GM23338 (cell line): ENCODE measurements around the gene PEPD. TPM values are rescaled to one million over a fixed set of nuclear protein-coding genes. Genes with fewer than 3 reads are reported as not detected.

Source experiments
- ATAC-seq: fragments of 200-7000 bp; cut with Tn5 transposase; 3 replicates; pipeline ENCODE4 v1.9.1; 2020
- DNase-seq: peaks from one replicate; pipeline ENCODE4 v3.0.0-alpha.2; 2015; ENCODE audit warnings: low spot score
- H2AFZ ChIP-seq: fragments of 200-600 bp; sonication (generic); 2 replicates; pipeline ENCODE4 v1.8.0; 2016; ENCODE audit warnings: antibody characterized with exemption, mild to moderate bottlenecking, moderate library complexity
- H3F3A ChIP-seq: fragments of 200-600 bp; sonication (generic); replicated peaks from 2 replicates; pipeline ENCODE4 v1.8.0; 2017; ENCODE audit warnings: antibody characterized with exemption, mixed run types, low read depth
- H3K27ac ChIP-seq: fragments of 200-600 bp; sonication (generic); 2 replicates; pipeline ENCODE4 v1.6.1; 2016; ENCODE audit warnings: low read depth
- H3K27me3 ChIP-seq: fragments of 200-600 bp; sonication (generic); 2 replicates; pipeline ENCODE4 v1.8.0; 2016; ENCODE audit warnings: mild to moderate bottlenecking, mixed run types, moderate library complexity; ENCODE audit not compliant: insufficient read depth
- H3K36me3 ChIP-seq: fragments of 200-600 bp; sonication (generic); 2 replicates; pipeline ENCODE4 v1.8.0; 2016; ENCODE audit warnings: mild to moderate bottlenecking; ENCODE audit not compliant: insufficient read depth
- H3K4me1 ChIP-seq: fragments of 200-600 bp; sonication (generic); 2 replicates; pipeline ENCODE4 v1.8.0; 2016; ENCODE audit warnings: mild to moderate bottlenecking, moderate library complexity; ENCODE audit not compliant: insufficient read depth
- H3K4me2 ChIP-seq: fragments of 200-600 bp; sonication (generic); 2 replicates; pipeline ENCODE4 v1.7.1; 2017; ENCODE audit warnings: mixed run types
- H3K4me3 ChIP-seq: fragments of 200-600 bp; sonication (generic); 2 replicates; pipeline ENCODE4 v1.6.1; 2016; ENCODE audit warnings: mixed run types
- H3K79me2 ChIP-seq: fragments of 200-600 bp; sonication (generic); replicated peaks from 2 replicates; pipeline ENCODE4 v1.8.0; 2017; ENCODE audit warnings: mild to moderate bottlenecking; ENCODE audit not compliant: insufficient read depth
- H3K9me2 ChIP-seq: fragments of 200-600 bp; sonication (generic); 2 replicates; pipeline ENCODE4 v1.8.0; 2017; ENCODE audit not compliant: insufficient read depth
- H4K20me1 ChIP-seq: fragments of 200-600 bp; sonication (generic); replicated peaks from 2 replicates; pipeline ENCODE4 v1.8.0; 2017; ENCODE audit warnings: mild to moderate bottlenecking; ENCODE audit not compliant: insufficient read depth
- H3K27ac Mint-ChIP-seq: 2 replicates; pipeline ENCODE4 v1.8.0; 2020; ENCODE audit warnings: inconsistent platforms, mild to moderate bottlenecking, moderate library complexity, mixed read lengths
- H3K27me3 Mint-ChIP-seq: 3 replicates; pipeline ENCODE4 v1.8.0; 2022; ENCODE audit warnings: low read depth, mild to moderate bottlenecking, moderate library complexity, mixed read lengths, inconsistent platforms; ENCODE audit not compliant: insufficient read depth, poor library complexity
- H3K36me3 Mint-ChIP-seq: 3 replicates; pipeline ENCODE4 v1.8.0; 2021; ENCODE audit warnings: low read depth, mild to moderate bottlenecking, inconsistent platforms, moderate library complexity, mixed read lengths
- H3K4me1 Mint-ChIP-seq: 3 replicates; pipeline ENCODE4 v1.8.0; 2020; ENCODE audit warnings: mild to moderate bottlenecking, inconsistent platforms, mixed read lengths
- H3K4me3 Mint-ChIP-seq: 3 replicates; pipeline ENCODE4 v1.8.0; 2021; ENCODE audit warnings: moderate library complexity, mild to moderate bottlenecking, inconsistent platforms, mixed read lengths
- H3K9me3 Mint-ChIP-seq: 3 replicates; pipeline ENCODE4 v1.8.0; 2020; ENCODE audit warnings: moderate library complexity, mild to moderate bottlenecking, inconsistent platforms, mixed read lengths
- CREB1 ChIP-seq: fragments of 250-450 bp; sonication (Bioruptor Pico); IDR thresholded peaks from 2 replicates; pipeline ENCODE4 v1.5.0; 2020; ENCODE audit warnings: low read depth, mild to moderate bottlenecking, moderate library complexity
- CTCF ChIP-seq, 2 experiments: fragments of 200-600 bp in 1 of 2; sonication (generic) in 1 of 2; conservative IDR thresholded peaks; 2 replicates each; pipeline versions ENCODE4 v1.5.1 to v1.6.1; 2016 to 2017; ENCODE audit warnings: antibody characterized with exemption in 2 of 2, low read depth in 2 of 2, mild to moderate bottlenecking in 2 of 2, moderate library complexity in 1 of 2
- ETS1 ChIP-seq: IDR thresholded peaks from 2 replicates; pipeline ENCODE4 v1.6.1; 2016; ENCODE audit warnings: antibody characterized with exemption
- EZH2 ChIP-seq: fragments of 200-600 bp; sonication (generic); IDR thresholded peaks from one replicate; pipeline ENCODE4 v1.8.0; 2017; ENCODE audit warnings: antibody characterized with exemption, mild to moderate bottlenecking, low read depth; ENCODE audit not compliant: unreplicated experiment
- EZH2phosphoT487 ChIP-seq: fragments of 200-600 bp; sonication (generic); IDR thresholded peaks from one replicate; pipeline ENCODE4 v1.8.1; 2018; ENCODE audit warnings: antibody characterized with exemption; ENCODE audit not compliant: unreplicated experiment
- JUNB ChIP-seq: IDR thresholded peaks from one replicate; pipeline ENCODE4 v1.6.1; 2016; ENCODE audit warnings: antibody characterized with exemption; ENCODE audit not compliant: unreplicated experiment
- NANOG ChIP-seq: IDR thresholded peaks from 2 replicates; pipeline ENCODE4 v1.6.1; 2016; ENCODE audit warnings: antibody characterized with exemption, borderline replicate concordance
- POLR2AphosphoS5 ChIP-seq: IDR thresholded peaks from 2 replicates; pipeline ENCODE4 v1.6.1; 2016; ENCODE audit warnings: antibody characterized with exemption, low read depth
- REST ChIP-seq: IDR thresholded peaks from one replicate; pipeline ENCODE4 v1.6.1; 2018; ENCODE audit warnings: antibody characterized with exemption; ENCODE audit not compliant: unreplicated experiment
- STAT1 ChIP-seq: IDR thresholded peaks from one replicate; pipeline ENCODE4 v1.6.1; 2016; ENCODE audit warnings: antibody characterized with exemption; ENCODE audit not compliant: unreplicated experiment
- ZNF114 ChIP-seq: fragments of 250-450 bp; sonication (Bioruptor Pico); IDR thresholded peaks from 2 replicates; pipeline ENCODE4 v1.5.0; 2020; ENCODE audit warnings: mild to moderate bottlenecking, moderate library complexity
- ZNF331 ChIP-seq: fragments of 250-450 bp; sonication (Bioruptor Pico); IDR thresholded peaks from 2 replicates; pipeline ENCODE4 v1.5.0; 2020; ENCODE audit warnings: low read depth, mild to moderate bottlenecking, moderate library complexity
- polyA plus RNA-seq: library from polyadenylated mRNA; unstranded; fragments of >200 nt; fragmentation: Nextera tagmentation; extraction: Ambion mirVana; gene quantifications from 2 replicates; pipeline ENCODE4 v1.2.1, GENCODE V29; 2016
- total RNA-seq: library from RNA; depleted of rRNA; stranded (reverse); fragments of >200 nt; shearing (Covaris generic); gene quantifications from 2 replicates; pipeline ENCODE4 v1.2.3, GENCODE V29; 2014

Gene PEPD
- total and polyA plus RNA-seq, 2 experiments from 2014 or later = 81.7 to 89.2 TPM

GRCh38 chr19:33484226-33484774 is 37.3 kb downstream of the PEPD start (continued):
- TF ChIP-seq REST (no peak), EZH2phosphoT487 (no peak), CTCF (conservative IDR thresholded peaks at IDR 0.05; ENCODE audit: low read depth in 2 of 2) (no peak), ZNF331 (CRISPR knock-in tag) (no peak)

- no peaks in the 10 kb centered on the region for H3K27me3 ChIP-seq
- H3K79me2 ChIP-seq = no peaks in the 10 kb centered on the region
- peaks cover 6% of the 10 kb centered on the region; the same call in 1 of the 2 replicates for H3K36me3 ChIP-seq
- DNase-seq = no peak
- H4K20me1 ChIP-seq = peaks cover 3% of the 10 kb centered on the region; the same call in 1 of the 2 replicates
- no peak for ATAC-seq
- no peaks in the 10 kb centered on the region for H3F3A ChIP-seq
- H3K36me3 Mint-ChIP-seq = peaks cover 32% of the 10 kb centered on the region
- H3K27me3 Mint-ChIP-seq = peaks cover 4% of the 10 kb centered on the region
- no peak overlapping the region for H2AFZ ChIP-seq
- no peaks in the 10 kb centered on the region for H3K4me1 ChIP-seq
- no peak overlapping the region for H3K27ac Mint-ChIP-seq
- H3K27ac ChIP-seq = no peak overlapping the region
- no peak overlapping the region for H3K4me3 Mint-ChIP-seq
- peaks cover 5% of the 10 kb centered on the region; the same call in 1 of the 3 replicates for H3K9me3 Mint-ChIP-seq
- no peak overlapping the region for H3K4me2 ChIP-seq
- no peak overlapping the region for H3K4me3 ChIP-seq
- no peaks in the 10 kb centered on the region for H3K9me2 ChIP-seq
- no peaks in the 10 kb centered on the region for H3K4me1 Mint-ChIP-seq
- TF ChIP-seq CTCF (conservative IDR thresholded peaks at IDR 0.05; ENCODE audit: low read depth in 2 of 2) (no peak), REST (no peak), POLR2AphosphoS5 (no peak), ETS1 (no peak), NANOG (no peak), STAT1 (no peak), JUNB (no peak), EZH2 (no peak), EZH2phosphoT487 (no peak), CREB1 (no peak), ZNF114 (CRISPR knock-in tag) (no peak), ZNF331 (CRISPR knock-in tag) (no peak)
These were observed 39.1 kb downstream of the PEPD start for GRCh38 chr19:33482476-33482875.
